Neutrophil (primary cell): ENCODE results near the gene RBM48.

Experiments
- H3K27ac ChIP-seq: fragments of 200-600 bp; sonication (generic); 2 replicates; pipeline ENCODE4 v1.5.1; 2016; ENCODE audit warnings: mild to moderate bottlenecking, moderate library complexity
- H3K27me3 ChIP-seq: fragments of 200-600 bp; sonication (generic); 2 replicates; pipeline ENCODE4 v1.6.0; 2016; ENCODE audit warnings: mild to moderate bottlenecking
- H3K36me3 ChIP-seq: fragments of 200-600 bp; sonication (generic); 2 replicates; pipeline ENCODE4 v1.5.1; 2017
- H3K4me1 ChIP-seq, 2 experiments: fragments of 200-600 bp in 1 of 2; sonication (generic) in 1 of 2; 1 replicate in 1 of 2; 2 replicates in 1 of 2; pipeline versions ENCODE4 v1.5.1 to v1.6.1; 2013 to 2016; ENCODE audit warnings: low read depth in 1 of 2, low read length in 1 of 2, mild to moderate bottlenecking in 1 of 2, moderate library complexity in 1 of 2; ENCODE audit not compliant: control insufficient read depth in 1 of 2, insufficient read depth in 1 of 2
- H3K4me3 ChIP-seq, 2 experiments: fragments of 200-600 bp in 1 of 2; sonication (generic) in 1 of 2; 1 replicate in 1 of 2; 2 replicates in 1 of 2; pipeline ENCODE4 v1.5.1; 2013 to 2016; ENCODE audit warnings: low read depth in 1 of 2, low read length in 1 of 2, mild to moderate bottlenecking in 1 of 2, moderate library complexity in 1 of 2
- H3K9me3 ChIP-seq: fragments of 200-600 bp; sonication (generic); 2 replicates; pipeline ENCODE4 v1.5.1; 2016
- CTCF ChIP-seq: fragments of 200-600 bp; sonication (generic); IDR thresholded peaks from 2 replicates; pipeline ENCODE4 v1.5.1; 2016; ENCODE audit warnings: antibody characterized with exemption

RBM48 gene

DNA sequence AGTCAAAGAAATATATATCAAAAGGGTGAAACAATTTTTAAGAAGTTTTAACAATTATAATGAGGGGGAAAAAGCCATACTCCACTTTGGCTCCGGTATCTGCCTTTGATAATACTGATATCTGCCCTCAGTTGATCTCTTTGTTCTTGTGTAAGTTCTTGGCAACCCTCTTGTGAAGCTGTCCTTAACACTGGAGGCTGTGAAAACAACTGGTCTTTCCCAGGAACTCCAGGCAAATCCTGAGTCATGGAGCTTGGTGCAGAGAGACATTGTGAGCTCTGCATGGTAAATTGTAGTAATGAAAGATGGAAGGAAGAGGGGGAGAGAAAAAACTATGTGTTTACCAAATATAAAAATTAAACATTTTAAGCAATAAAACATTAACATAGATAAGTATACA lies 39.0 kb upstream of the RBM48 start:
- no peak overlapping the region for H3K4me3 ChIP-seq
- no peak overlapping the region for H3K27ac ChIP-seq
- no peaks in the 10 kb centered on the region for H3K27me3 ChIP-seq
- peaks cover 81% of the 10 kb centered on the region for H3K36me3 ChIP-seq
- H3K4me1 ChIP-seq = no peaks in the 10 kb centered on the region
- TF ChIP-seq CTCF = no peak
- H3K9me3 ChIP-seq = no peaks in the 10 kb centered on the region

GRCh38 chr7:92496876-92497275 lies 31.7 kb upstream of the RBM48 start:
- H3K4me1 ChIP-seq = no peaks in the 10 kb centered on the region
- no peaks in the 10 kb centered on the region for H3K27me3 ChIP-seq
- H3K4me3 ChIP-seq = no peak overlapping the region
- H3K36me3 ChIP-seq = peaks cover 67% of the 10 kb centered on the region
- H3K9me3 ChIP-seq = no peaks in the 10 kb centered on the region
- H3K27ac ChIP-seq = no peak overlapping the region
- no peak for TF ChIP-seq CTCF

- Histone ChIP-seq H3K4me3 (no peak overlapping the region), H3K27ac (no peak overlapping the region), H3K4me1 (no peaks in the 10 kb centered on the region), H3K36me3 (peaks cover 62% of the 10 kb centered on the region), H3K9me3 (no peaks in the 10 kb centered on the region), H3K27me3 (no peaks in the 10 kb centered on the region)
- no peak for TF ChIP-seq CTCF
Observed at GRCh38 chr7:92498557-92498956, 30.0 kb upstream of the RBM48 start.

- Histone ChIP-seq H3K36me3 (peaks cover 51% of the 10 kb centered on the region), H3K9me3 (no peaks in the 10 kb centered on the region), H3K4me3 (no peak overlapping the region), H3K27me3 (no peaks in the 10 kb centered on the region), H3K4me1 (no peaks in the 10 kb centered on the region), H3K27ac (no peak overlapping the region)
- no peak for TF ChIP-seq CTCF
Observed at GRCh38 chr7:92503767-92504166, 24.8 kb upstream of the RBM48 start.

GRCh38 chr7:92504563-92504962 lies 24.0 kb upstream of the RBM48 start:
- no peaks in the 10 kb centered on the region for H3K4me1 ChIP-seq
- peaks cover 48% of the 10 kb centered on the region for H3K36me3 ChIP-seq
- no peaks in the 10 kb centered on the region for H3K9me3 ChIP-seq

More at GRCh38 chr7:92504563-92504962, 24.0 kb upstream of the RBM48 start:
- no peak for TF ChIP-seq CTCF
- Histone ChIP-seq H3K27ac (no peak overlapping the region), H3K4me3 (no peak overlapping the region), H3K27me3 (no peaks in the 10 kb centered on the region)
